IPS DF 4.7 (cell line): Measurements from ENCODE around the gene PGBD5.

Experiments used
- DNase-seq: peaks from one replicate; pipeline ENCODE4 v3.0.0-alpha.2; 2013; ENCODE audit warnings: low spot score; ENCODE audit errors: extremely low read depth

PGBD5 gene

GRCh38 chr1:230350208-230350921, 75.8 kb downstream of the PGBD5 start:
- no peak for DNase-seq

DNA sequence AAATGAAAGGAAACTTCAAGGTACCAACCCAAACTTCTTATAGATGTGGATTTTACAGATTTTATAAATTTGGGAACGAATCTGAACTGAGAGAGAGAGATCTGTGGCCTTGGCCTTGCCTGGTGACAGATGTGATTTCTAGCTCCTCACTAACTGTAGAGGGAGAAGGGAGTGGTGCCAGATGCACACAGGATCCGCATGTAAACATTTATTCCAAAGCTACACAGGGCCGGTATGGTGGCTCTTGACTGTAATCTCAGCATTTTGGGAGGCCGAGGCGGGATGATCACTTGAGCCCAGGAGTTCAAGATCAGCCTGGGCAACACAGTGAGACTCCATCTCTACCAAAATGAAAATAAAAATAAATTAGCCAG, 77.1 kb downstream of the PGBD5 start:
- DNase-seq = no peak

DNA sequence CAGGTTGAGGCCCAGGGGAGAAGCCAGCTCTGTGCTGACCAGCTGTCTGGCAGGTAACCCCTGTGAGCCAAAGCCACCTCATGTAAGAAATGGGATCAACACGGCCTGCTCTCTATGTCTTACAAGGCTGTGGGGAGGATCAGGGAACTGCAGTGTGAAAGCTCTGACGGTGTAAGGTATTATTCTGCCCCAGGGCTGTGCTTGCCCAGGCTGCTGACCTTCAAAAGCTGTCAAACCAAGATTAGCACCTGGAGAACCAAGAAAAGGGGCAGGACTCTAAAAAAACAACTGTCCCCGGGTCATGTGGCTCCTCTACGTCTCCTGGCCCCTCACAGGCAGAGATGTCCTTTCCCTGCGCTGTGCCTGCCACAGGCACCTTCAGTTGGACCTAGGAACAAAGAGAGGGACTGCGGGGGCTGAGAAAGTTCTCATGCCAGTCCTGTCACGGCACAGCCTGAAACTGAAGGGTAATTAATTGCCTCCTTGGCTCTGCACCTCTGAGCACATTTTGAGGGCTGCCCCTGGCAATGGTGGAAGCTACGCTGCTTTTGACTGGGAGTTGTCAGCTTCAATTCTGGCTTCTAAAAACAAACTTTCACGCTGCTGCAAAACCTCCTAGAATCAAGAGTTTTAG, 77.6 kb downstream of the PGBD5 start:
- DNase-seq = no peak

DNA sequence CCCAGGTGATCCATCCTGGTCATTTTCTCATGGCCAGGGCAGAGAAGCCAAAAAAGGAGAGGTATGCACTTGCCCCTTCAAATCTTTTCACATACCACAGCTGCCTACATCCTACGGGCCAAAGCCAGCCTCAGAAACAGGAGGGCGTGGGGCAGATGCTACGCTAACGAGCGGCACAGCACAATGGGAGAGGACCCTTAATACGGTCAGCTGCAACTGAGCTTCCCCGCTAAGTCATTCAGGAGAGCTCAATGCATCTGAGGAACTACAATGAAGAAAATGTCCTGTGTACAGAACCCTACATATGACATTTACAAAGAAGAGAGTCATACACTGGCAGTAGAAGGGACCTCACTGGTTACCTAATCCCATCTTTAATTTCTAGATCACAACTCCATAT, 78.2 kb downstream of the PGBD5 start:
- no peak for DNase-seq

DNA sequence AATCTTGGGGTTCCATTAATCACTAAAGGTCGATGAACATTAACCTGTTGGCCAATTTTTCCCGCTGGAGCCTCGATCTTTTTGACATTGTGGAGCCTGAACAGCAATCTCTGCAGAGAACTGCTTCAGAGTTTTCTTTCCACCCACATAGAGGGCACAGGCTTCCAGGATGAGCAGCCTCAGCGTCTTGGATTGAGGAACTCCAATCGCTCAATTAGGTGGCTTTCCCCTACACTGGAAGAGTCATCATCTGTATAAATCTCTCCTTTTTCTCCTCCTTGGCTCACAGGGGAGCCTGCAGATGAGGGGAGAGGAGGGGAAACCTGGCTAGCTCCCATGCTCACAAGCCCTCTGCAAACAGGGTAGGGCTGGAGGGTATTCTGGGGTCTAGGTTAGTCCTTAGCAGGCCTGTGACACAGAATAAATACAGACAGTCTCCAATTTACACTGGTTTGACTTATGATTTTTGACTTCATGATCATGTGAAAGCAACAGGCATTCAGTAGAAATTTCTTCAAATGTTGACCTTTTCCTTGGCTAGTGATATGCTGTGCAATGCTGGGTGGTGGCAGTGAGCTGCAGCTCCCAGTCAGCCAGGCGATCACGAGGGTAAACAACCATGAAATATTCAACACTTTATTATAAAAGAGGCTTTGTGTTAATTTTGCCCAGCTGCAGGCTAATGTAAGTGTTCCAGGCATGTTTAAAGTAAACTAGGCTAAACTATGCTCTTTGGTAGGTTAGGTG, 80.8 kb downstream of the PGBD5 start:
- no peak for DNase-seq

DNA sequence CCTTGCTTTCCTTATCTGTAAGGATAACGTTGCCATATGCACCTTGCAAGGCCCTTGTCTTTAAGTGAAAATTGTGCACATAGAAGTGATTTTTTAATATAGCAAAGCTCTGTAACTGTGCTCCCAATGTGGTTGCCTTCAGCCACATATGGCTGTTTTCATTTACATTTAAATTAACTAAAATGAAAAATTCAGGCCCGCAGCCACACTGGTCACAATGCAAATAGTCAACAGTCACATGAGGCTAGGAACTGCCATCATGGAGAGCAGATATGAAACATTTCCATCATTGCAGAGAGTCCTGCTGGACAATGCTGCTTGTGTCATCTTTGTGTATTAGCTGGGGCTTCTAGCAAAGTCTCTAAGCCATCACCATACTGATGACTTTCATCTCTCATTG, 83.4 kb downstream of the PGBD5 start:
- DNase-seq = no peak

DNA sequence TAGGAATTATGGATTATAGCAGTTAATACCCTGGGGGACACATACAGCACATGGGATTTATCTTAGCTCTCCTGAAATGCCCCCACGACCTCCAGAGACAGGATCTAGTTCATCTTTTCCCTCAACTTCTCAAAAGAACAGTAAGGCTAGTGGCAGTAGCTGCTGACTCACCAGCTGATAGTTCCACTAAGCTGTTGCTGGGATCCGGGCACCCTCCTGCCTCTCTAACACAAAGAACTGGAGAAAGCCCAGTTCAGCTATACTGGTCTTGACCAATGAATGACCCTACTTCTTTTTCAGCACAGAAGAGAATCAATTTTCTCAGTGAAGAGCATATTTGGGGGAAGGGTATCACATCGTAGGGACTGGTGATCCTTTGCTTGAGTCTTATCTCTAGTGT, 84.1 kb downstream of the PGBD5 start:
- DNase-seq = no peak

GRCh38 chr1:230341162-230341546, 85.0 kb downstream of the PGBD5 start:
- DNase-seq = no peak

DNA sequence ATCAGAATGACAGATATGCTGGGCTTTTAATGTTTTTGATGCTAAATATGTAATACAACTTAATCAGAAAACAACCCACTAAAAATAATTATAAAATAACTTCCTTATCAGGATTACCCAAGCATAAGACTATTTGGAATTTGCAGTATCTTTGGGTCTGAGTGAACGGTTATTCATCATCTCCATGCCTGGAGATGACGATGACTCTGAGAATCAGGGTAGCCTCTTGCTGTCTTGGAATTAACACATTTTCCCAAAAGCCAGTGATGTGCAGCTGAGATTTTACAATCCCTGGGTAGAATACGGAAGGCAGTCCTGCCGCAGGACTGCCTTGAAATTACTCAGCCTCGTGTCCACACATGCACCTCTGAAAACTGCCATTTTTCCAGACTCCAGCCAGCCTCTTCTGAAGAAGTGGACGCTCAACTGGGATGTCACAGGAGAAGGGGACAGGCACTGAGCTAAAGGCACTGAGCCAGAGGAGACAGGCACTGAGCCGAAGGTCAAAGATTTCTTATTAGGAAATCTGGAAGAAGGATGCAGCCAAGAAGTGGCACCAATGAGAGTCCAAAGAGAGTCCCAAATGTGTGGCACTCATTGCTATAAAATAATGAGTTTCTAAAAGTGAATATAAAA, 85.5 kb downstream of the PGBD5 start:
- DNase-seq = no peak

- DNase-seq = no peak
These were observed 87.1 kb downstream of the PGBD5 start for GRCh38 chr1:230339033-230339432.

DNA sequence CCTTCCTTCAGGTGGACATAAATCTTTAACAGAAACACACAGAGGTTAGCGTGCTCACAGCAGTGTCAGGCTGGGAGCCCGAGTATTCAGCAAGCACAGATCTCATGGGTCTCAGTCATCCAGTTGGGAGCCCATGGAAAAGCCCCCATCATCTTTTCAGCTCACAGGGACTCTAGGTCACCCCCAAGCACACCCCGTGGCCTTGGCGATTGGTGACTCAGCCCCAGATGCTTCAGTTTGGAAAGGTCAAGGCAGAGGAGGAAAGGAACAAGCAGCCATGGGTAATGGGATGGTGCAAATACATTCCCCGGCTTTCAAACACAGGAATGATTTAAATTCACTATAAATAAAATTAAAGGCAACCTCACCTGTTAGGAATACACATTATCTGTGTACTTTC, 88.9 kb downstream of the PGBD5 start:
- DNase-seq = no peak

DNA sequence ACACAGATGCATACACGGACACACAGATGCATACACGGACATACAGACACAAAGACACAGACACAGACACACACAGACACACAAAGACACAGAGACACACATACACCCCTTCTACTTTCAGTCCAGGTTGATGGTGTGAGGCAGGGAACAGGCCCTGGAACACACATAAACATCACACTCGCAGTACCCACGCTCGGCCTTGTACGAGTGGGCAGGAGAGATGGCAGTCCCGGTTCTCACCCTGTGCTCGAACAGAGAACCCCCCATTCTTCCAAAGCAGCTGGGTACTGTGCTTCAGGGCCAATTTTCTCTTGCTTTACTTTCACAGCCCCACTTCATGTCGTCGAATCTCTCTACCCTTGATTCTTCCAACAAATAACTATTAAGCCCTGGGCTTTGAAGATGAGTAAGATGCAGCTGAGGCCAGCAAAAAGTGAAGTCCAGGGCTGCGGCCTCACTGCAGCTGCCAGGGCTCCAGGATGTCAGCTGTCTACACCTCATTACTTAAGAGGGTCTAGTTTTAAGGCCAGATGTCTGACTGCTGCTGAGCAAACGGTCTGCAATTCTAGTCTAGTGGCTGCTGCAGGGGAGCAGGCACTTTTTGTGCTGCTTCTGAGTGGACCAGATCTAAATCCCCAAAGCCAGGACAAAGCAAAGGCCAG, 90.1 kb downstream of the PGBD5 start:
- DNase-seq = no peak

- DNase-seq = no peak
These were observed 91.7 kb downstream of the PGBD5 start for GRCh38 chr1:230334447-230334837.

- DNase-seq = no peak
These were observed 92.3 kb downstream of the PGBD5 start for GRCh38 chr1:230333590-230334446.

DNA sequence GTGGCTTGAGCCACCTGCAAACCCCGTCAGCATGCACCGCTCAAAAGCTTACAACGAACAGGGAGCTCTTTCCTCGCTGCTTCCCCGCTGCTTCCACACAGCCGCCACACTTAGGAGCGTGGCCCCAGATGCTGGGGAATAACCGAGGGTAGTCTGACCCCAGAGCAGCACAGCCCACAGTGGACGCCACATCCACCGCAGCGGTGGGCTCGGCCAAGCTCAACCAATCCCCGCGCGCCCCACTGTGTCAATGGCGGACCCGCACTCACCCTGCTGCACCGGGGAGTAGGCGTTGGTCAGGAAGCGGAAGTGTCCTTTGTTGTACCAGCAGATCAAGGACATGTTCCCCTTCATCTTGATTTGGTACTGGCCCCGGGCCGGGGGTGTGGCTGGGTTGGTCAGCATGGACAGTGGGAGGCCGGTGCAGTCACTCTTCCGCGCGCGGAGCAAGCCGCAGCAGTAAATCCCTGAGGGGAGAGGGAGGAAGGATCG, 93.5 kb downstream of the PGBD5 start:
- DNase-seq = no peak

GRCh38 chr1:230332061-230332460, 94.1 kb downstream of the PGBD5 start:
- DNase-seq = no peak

DNA sequence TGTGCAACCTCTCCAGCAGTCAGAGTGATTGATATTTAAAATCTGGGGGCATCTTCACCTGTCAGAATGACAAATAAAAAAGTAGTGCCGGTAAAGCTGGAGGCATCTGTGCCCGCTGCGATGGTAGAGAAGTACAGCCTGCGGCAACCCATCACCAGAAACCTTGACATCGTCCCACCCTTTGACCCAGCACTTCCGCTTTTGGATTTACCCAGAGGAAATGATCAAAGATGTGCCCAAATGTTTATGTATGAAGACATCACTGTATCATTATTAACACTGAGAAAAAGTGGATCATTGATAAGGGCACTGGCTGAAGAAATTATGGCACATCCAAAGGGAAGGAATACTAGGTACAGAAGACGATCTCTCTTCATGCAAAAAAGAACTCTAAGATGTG, 96.0 kb downstream of the PGBD5 start:
- no peak for DNase-seq

DNA sequence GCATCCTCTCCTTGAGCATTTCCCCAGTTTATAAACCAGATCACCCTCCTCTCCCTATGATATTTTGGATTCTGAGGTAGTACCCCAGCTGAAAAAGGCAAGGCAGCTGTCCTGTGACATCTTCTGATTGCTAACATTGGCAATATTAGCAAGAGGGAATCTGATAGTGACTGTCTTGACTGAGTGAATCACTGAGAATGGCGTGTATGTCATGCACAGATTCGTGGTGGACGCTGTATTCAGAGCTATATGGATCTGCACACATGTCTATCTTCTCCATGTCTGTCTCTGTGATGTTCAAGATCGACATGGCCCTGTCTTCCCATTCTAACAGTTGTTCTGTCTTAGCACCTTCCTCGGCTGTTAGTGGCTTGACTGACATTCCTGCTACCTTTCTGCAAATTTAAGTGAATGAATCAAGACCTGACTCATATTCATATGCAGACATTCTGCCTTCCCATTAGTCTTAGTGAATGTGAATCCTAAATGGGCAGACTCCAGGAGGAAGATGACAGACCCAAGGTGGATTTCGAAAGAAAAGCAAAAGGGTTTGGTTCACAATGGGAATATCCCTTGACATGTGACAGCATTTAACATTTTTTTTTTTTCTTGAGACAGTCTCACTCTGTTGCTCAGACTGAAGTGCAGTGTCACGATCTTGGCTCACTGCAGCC, 97.7 kb downstream of the PGBD5 start:
- DNase-seq = no peak

DNA sequence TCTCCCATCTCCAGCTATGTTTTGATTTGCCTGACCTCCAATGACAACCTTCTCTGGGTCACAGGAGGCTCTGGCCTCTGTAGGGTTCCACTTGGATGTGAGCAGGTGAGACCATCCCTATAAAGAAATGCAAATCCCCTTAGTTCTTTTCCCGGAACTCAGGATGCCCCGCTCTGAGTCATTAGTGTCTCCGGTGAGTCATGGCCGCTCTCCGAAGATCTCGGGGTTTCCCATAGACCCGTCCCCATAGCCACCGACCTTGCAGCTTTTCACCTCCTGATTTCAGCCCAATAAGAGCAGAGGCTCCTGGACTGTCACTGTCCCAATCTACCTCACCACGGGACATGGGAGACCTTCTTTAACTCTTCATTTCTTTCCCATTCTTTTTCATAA, 98.2 kb downstream of the PGBD5 start:
- DNase-seq = no peak
